ENCODE results near the gene AMACR. TPM values are rescaled to one million over a fixed set of nuclear protein-coding genes. Genes with fewer than 3 reads are reported as not detected.
A peak's percentile ranks its signal among the peaks of the same experiment; 100 is the strongest.

Gene AMACR
- total and polyA plus RNA-seq, 2 experiments from 2014 or later = 68.6 to 92.4 TPM

- TF ChIP-seq EZH2 (IDR thresholded peaks at IDR 0.05; ENCODE audit: borderline replicate concordance) = no peak
- TF ChIP-seq CTCF (IDR thresholded peaks at IDR 0.05; ENCODE audit: poor library complexity) = no peak
- TF ChIP-seq EZH2phosphoT487 (IDR thresholded peaks at IDR 0.05; ENCODE audit: low read depth, severe bottlenecking, unreplicated experiment) = no peak
- Histone ChIP-seq H3K79me2 (no peaks in the 10 kb centered on the region), H3K27ac (peak overlapping the region; percentile 85)
These were observed 7.4 kb upstream of the AMACR start for GRCh38 chr5:34015120-34015822.

GRCh38 chr5:34014626-34015025 is 6.8 kb upstream of the AMACR start:
- TF ChIP-seq EZH2phosphoT487 (IDR thresholded peaks at IDR 0.05; ENCODE audit: low read depth, severe bottlenecking, unreplicated experiment) = no peak
- no peak for TF ChIP-seq CTCF (IDR thresholded peaks at IDR 0.05; ENCODE audit: poor library complexity)
- TF ChIP-seq EZH2 (IDR thresholded peaks at IDR 0.05; ENCODE audit: borderline replicate concordance) = no peak
- Histone ChIP-seq H4K20me1 (ENCODE audit: insufficient read depth, poor library complexity, severe bottlenecking) (no peaks in the 10 kb centered on the region), H2AFZ (no peak overlapping the region), H3K27ac (peak overlapping the region; percentile 85), H3K9me2 (replicated peaks; ENCODE audit: insufficient read depth) (no peaks in the 10 kb centered on the region), H3K4me1 (ENCODE audit: insufficient read depth) (peaks cover 27% of the 10 kb centered on the region), H3K27me3 (no peaks in the 10 kb centered on the region), H3K9me3 (ENCODE audit: low read depth) (no peaks in the 10 kb centered on the region), H3K36me3 (replicated peaks; ENCODE audit: insufficient read depth, low read depth) (no peaks in the 10 kb centered on the region), H3K4me3 (no peak overlapping the region), H3K79me2 (no peaks in the 10 kb centered on the region), H3K4me2 (no peak overlapping the region)
- WGBS (ENCODE audit: low lambda C conversion rate, missing lambda C conversion rate) = 84% methylated on average over 2 of the region's 2 CpGs
- no peak for DNase-seq (ENCODE audit: low spot score)

More at GRCh38 chr5:34015120-34015822, 7.4 kb upstream of the AMACR start:
- Histone ChIP-seq H2AFZ (no peak overlapping the region), H3K9me2 (replicated peaks; ENCODE audit: insufficient read depth) (no peaks in the 10 kb centered on the region), H3K9me3 (ENCODE audit: low read depth) (no peaks in the 10 kb centered on the region), H3K4me1 (ENCODE audit: insufficient read depth) (peaks cover 30% of the 10 kb centered on the region), H3K4me2 (peak overlapping the region; percentile 2), H3K36me3 (replicated peaks; ENCODE audit: insufficient read depth, low read depth) (no peaks in the 10 kb centered on the region), H4K20me1 (ENCODE audit: insufficient read depth, poor library complexity, severe bottlenecking) (no peaks in the 10 kb centered on the region), H3K4me3 (no peak overlapping the region), H3K27me3 (no peaks in the 10 kb centered on the region)
- 54% methylated on average over 4 of the region's 4 CpGs for WGBS (ENCODE audit: low lambda C conversion rate, missing lambda C conversion rate)
- peak; percentile 57 for DNase-seq (ENCODE audit: low spot score)

GRCh38 chr5:34013547-34013946 is 5.7 kb upstream of the AMACR start:
- H3K4me2 ChIP-seq = no peak overlapping the region
- H4K20me1 ChIP-seq (ENCODE audit: insufficient read depth, poor library complexity, severe bottlenecking) = no peaks in the 10 kb centered on the region
- H3K27me3 ChIP-seq = no peaks in the 10 kb centered on the region
- H3K9me2 ChIP-seq (replicated peaks; ENCODE audit: insufficient read depth) = no peaks in the 10 kb centered on the region
- no peaks in the 10 kb centered on the region for H3K79me2 ChIP-seq
- H3K9me3 ChIP-seq (ENCODE audit: low read depth) = no peaks in the 10 kb centered on the region
- H3K4me3 ChIP-seq = no peak overlapping the region
- no peak overlapping the region for H3K27ac ChIP-seq
- no peak for TF ChIP-seq EZH2phosphoT487 (IDR thresholded peaks at IDR 0.05; ENCODE audit: low read depth, severe bottlenecking, unreplicated experiment)
- no peak for TF ChIP-seq EZH2 (IDR thresholded peaks at IDR 0.05; ENCODE audit: borderline replicate concordance)
- no peak for TF ChIP-seq CTCF (IDR thresholded peaks at IDR 0.05; ENCODE audit: poor library complexity)
- WGBS (ENCODE audit: low lambda C conversion rate, missing lambda C conversion rate) = 84% methylated on average over 3 of the region's 3 CpGs
- peaks cover 37% of the 10 kb centered on the region for H3K4me1 ChIP-seq (ENCODE audit: insufficient read depth)
- no peak for DNase-seq (ENCODE audit: low spot score)
- no peaks in the 10 kb centered on the region for H3K36me3 ChIP-seq (replicated peaks; ENCODE audit: insufficient read depth, low read depth)
- H2AFZ ChIP-seq = no peak overlapping the region

Data from hepatocyte (in vitro differentiated cells).